MG63 (cell line): ENCODE results near the gene DNALI1. TPM values are rescaled to one million over a fixed set of nuclear protein-coding genes. Genes with fewer than 3 reads are reported as not detected.
"Not testable (repeated sequence)": the region's sequence is repeated elsewhere in the genome, so short reads cannot be mapped to it uniquely, and the experiment has no call there.

Experiments used
- DNase-seq: peaks from one replicate; pipeline ENCODE4 v3.0.0-alpha.2; 2020
- H3K27me3 ChIP-seq: fragments of 250-450 bp; sonication (Bioruptor Pico); 2 replicates; pipeline ENCODE4 v1.5.1; 2020; ENCODE audit warnings: mild to moderate bottlenecking, moderate library complexity
- H3K36me3 ChIP-seq: fragments of 250-450 bp; sonication (Bioruptor Pico); 2 replicates; pipeline ENCODE4 v1.5.1; 2020; ENCODE audit warnings: mild to moderate bottlenecking, moderate library complexity
- H3K4me3 ChIP-seq: fragments of 250-450 bp; sonication (Bioruptor Pico); 2 replicates; pipeline ENCODE4 v1.5.1; 2020; ENCODE audit warnings: mild to moderate bottlenecking, moderate library complexity
- H3K9me3 ChIP-seq: fragments of 250-450 bp; sonication (Bioruptor Pico); 2 replicates; pipeline ENCODE4 v1.5.1; 2020; ENCODE audit warnings: mild to moderate bottlenecking, moderate library complexity
- total RNA-seq: library from RNA; depleted of rRNA; stranded (reverse); fragments of >200 nt; shearing (Covaris generic); gene quantifications from 2 replicates; pipeline ENCODE4 v1.2.3, GENCODE V29; 2014; ENCODE audit warnings: low replicate concordance; rRNA removed

The DNALI1 gene
- not detected in 2 replicates for total RNA-seq

- DNase-seq: no peak
- H3K4me3 ChIP-seq: no peak within 1 kb of the TSS
- H3K36me3 ChIP-seq: peaks cover 15% of the 10 kb centered on the region
- H3K9me3 ChIP-seq: peaks cover 4% of the 10 kb centered on the region
- no peaks in the 10 kb centered on the region for H3K27me3 ChIP-seq
Measured at GRCh38 chr1:37556712-37557196, at the start of gene DNALI1. Gene DNALI1, plus strand, starts transcription at chr1:37556940. Its CDS starts 55 bp downstream, at chr1:37556995.

- no peak overlapping the region for H3K4me3 ChIP-seq
- DNase-seq: peak; percentile 12
- peaks cover 54% of the 10 kb centered on the region for H3K36me3 ChIP-seq
Measured at GRCh38 chr1:37509181-37509580, 47.6 kb upstream of the DNALI1 start.

GRCh38 chr1:37513795-37514349 is 42.9 kb upstream of the DNALI1 start:
- no peaks in the 10 kb centered on the region for H3K27me3 ChIP-seq
- H3K36me3 ChIP-seq: peaks cover 28% of the 10 kb centered on the region
- peak; percentile 17 for DNase-seq
- H3K9me3 ChIP-seq: no peaks in the 10 kb centered on the region
- peak overlapping the region; percentile 70 for H3K4me3 ChIP-seq

More at GRCh38 chr1:37509181-37509580, 47.6 kb upstream of the DNALI1 start:
- H3K27me3 ChIP-seq: no peaks in the 10 kb centered on the region
- H3K9me3 ChIP-seq: no peaks in the 10 kb centered on the region

- Histone ChIP-seq H3K36me3 (peaks cover 25% of the 10 kb centered on the region), H3K4me3 (peak within 1 kb of the TSS; percentile 70), H3K27me3 (no peaks in the 10 kb centered on the region), H3K9me3 (no peaks in the 10 kb centered on the region)
- DNase-seq: peak; percentile 82
Measured at GRCh38 chr1:37514350-37515184, 42.2 kb upstream of the DNALI1 start, which contains the start of gene MEAF6. Gene MEAF6, minus strand, starts transcription at chr1:37514766. Its CDS starts 20 bp downstream, at chr1:37514746.

- H3K27me3 ChIP-seq: no peaks in the 10 kb centered on the region
- DNase-seq: no peak
- no peaks in the 10 kb centered on the region for H3K9me3 ChIP-seq
- peaks cover 24% of the 10 kb centered on the region for H3K36me3 ChIP-seq
- peak overlapping the region; percentile 70 for H3K4me3 ChIP-seq
Measured at GRCh38 chr1:37515185-37516034, 41.3 kb upstream of the DNALI1 start.

GRCh38 chr1:37517569-37517968 is 39.2 kb upstream of the DNALI1 start:
- H3K27me3 ChIP-seq: no peaks in the 10 kb centered on the region
- DNase-seq: no peak
- no peak overlapping the region for H3K4me3 ChIP-seq
- peaks cover 9% of the 10 kb centered on the region for H3K36me3 ChIP-seq
- no peaks in the 10 kb centered on the region for H3K9me3 ChIP-seq

- DNase-seq, H3K27me3 ChIP-seq, H3K36me3 ChIP-seq: not testable (repeated sequence)
Measured at GRCh38 chr1:37518241-37518640, 38.5 kb upstream of the DNALI1 start.

GRCh38 chr1:37518929-37519328 is 37.8 kb upstream of the DNALI1 start:
- H3K9me3 ChIP-seq, H3K4me3 ChIP-seq, H3K36me3 ChIP-seq, H3K27me3 ChIP-seq, DNase-seq: not testable (repeated sequence)

More at GRCh38 chr1:37518241-37518640, 38.5 kb upstream of the DNALI1 start:
- H3K9me3 ChIP-seq, H3K4me3 ChIP-seq: not testable (repeated sequence)

GRCh38 chr1:37519613-37520012 is 37.1 kb upstream of the DNALI1 start:
- no peaks in the 10 kb centered on the region for H3K36me3 ChIP-seq
- H3K27me3 ChIP-seq: no peaks in the 10 kb centered on the region
- no peak for DNase-seq
- peaks cover 2% of the 10 kb centered on the region; the same call in 1 of the 2 replicates for H3K9me3 ChIP-seq
- no peak overlapping the region for H3K4me3 ChIP-seq

GRCh38 chr1:37529888-37530287 is 26.9 kb upstream of the DNALI1 start:
- H3K9me3 ChIP-seq, DNase-seq, H3K4me3 ChIP-seq, H3K27me3 ChIP-seq, H3K36me3 ChIP-seq: not testable (repeated sequence)

- not testable (repeated sequence) for H3K9me3 ChIP-seq, DNase-seq, H3K27me3 ChIP-seq, H3K4me3 ChIP-seq
- H3K36me3 ChIP-seq: peaks cover 26% of the 10 kb centered on the region
Measured at GRCh38 chr1:37532418-37533156, 24.2 kb upstream of the DNALI1 start.

- no peak for DNase-seq
- Histone ChIP-seq H3K36me3 (peaks cover 33% of the 10 kb centered on the region), H3K9me3 (no peaks in the 10 kb centered on the region), H3K27me3 (no peaks in the 10 kb centered on the region), H3K4me3 (no peak overlapping the region)
Measured at GRCh38 chr1:37533317-37534093, 23.2 kb upstream of the DNALI1 start.

GRCh38 chr1:37537378-37537777 is 19.4 kb upstream of the DNALI1 start:
- no peaks in the 10 kb centered on the region for H3K9me3 ChIP-seq
- H3K4me3 ChIP-seq: no peak overlapping the region
- H3K27me3 ChIP-seq: no peaks in the 10 kb centered on the region
- H3K36me3 ChIP-seq: peaks cover 61% of the 10 kb centered on the region
- peak; percentile 43 for DNase-seq

GRCh38 chr1:37539154-37539553 is 17.6 kb upstream of the DNALI1 start:
- not testable (repeated sequence) for H3K9me3 ChIP-seq, H3K27me3 ChIP-seq, DNase-seq, H3K4me3 ChIP-seq
- peaks cover 70% of the 10 kb centered on the region for H3K36me3 ChIP-seq

GRCh38 chr1:37540036-37540785 is 16.5 kb upstream of the DNALI1 start:
- DNase-seq: no peak
- Histone ChIP-seq H3K9me3 (no peaks in the 10 kb centered on the region), H3K27me3 (no peaks in the 10 kb centered on the region), H3K4me3 (no peak overlapping the region), H3K36me3 (peaks cover 69% of the 10 kb centered on the region)
